Activated T-cell treated with anti-CD3 and anti-CD28 coated beads for 24 hours (primary cell): ENCODE data around the gene ARHGAP36.

ENCODE experiments used
- DNase-seq: peaks from one replicate; pipeline ENCODE4 v3.0.0-alpha.2; 2020; ENCODE audit warnings: low read depth

The ARHGAP36 gene

GRCh38 chrX:131058136-131058868, at the start of gene ARHGAP36:
Gene ARHGAP36 (plus strand): TSS chrX:131058346. CDS start chrX:131081666, 23,320 bp downstream.
- DNase-seq = no peak

- DNase-seq = no peak
These were observed 48.0 kb upstream of the ARHGAP36 start for GRCh38 chrX:131010186-131010585.

GRCh38 chrX:131025336-131025735, 32.8 kb upstream of the ARHGAP36 start:
- DNase-seq = no peak

- no peak for DNase-seq
These were observed 25.6 kb upstream of the ARHGAP36 start for GRCh38 chrX:131032354-131033230.

- DNase-seq = no peak
These were observed 24.1 kb upstream of the ARHGAP36 start for GRCh38 chrX:131034063-131034462.

- DNase-seq = no peak
These were observed 17.4 kb upstream of the ARHGAP36 start for GRCh38 chrX:131040781-131041180.

- DNase-seq = no peak
These were observed 16.5 kb upstream of the ARHGAP36 start for GRCh38 chrX:131041667-131042066.

- DNase-seq = no peak
These were observed 12.4 kb upstream of the ARHGAP36 start for GRCh38 chrX:131045726-131046125.

- no peak for DNase-seq
These were observed 11.6 kb upstream of the ARHGAP36 start for GRCh38 chrX:131046596-131046995.

- DNase-seq = no peak
These were observed 11.0 kb upstream of the ARHGAP36 start for GRCh38 chrX:131047180-131047579.

GRCh38 chrX:131053076-131053475, 5.1 kb upstream of the ARHGAP36 start:
- DNase-seq = no peak

GRCh38 chrX:131054906-131055305, 3.2 kb upstream of the ARHGAP36 start:
- no peak for DNase-seq

- DNase-seq = no peak
These were observed 440 bp upstream of the ARHGAP36 start for GRCh38 chrX:131057706-131058105.

- no peak for DNase-seq
These were observed 1.1 kb downstream of the ARHGAP36 start for GRCh38 chrX:131059246-131059645.

GRCh38 chrX:131060147-131060546, 2.0 kb downstream of the ARHGAP36 start:
- DNase-seq = no peak

GRCh38 chrX:131061306-131061705, 3.2 kb downstream of the ARHGAP36 start:
- no peak for DNase-seq

- no peak for DNase-seq
These were observed 5.5 kb downstream of the ARHGAP36 start for GRCh38 chrX:131063613-131064012.

GRCh38 chrX:131066237-131066636, 8.1 kb downstream of the ARHGAP36 start:
- DNase-seq = no peak

- DNase-seq = no peak
These were observed 9.1 kb downstream of the ARHGAP36 start for GRCh38 chrX:131067216-131067615.

- no peak for DNase-seq
These were observed 9.9 kb downstream of the ARHGAP36 start for GRCh38 chrX:131067846-131068745.

- DNase-seq = no peak
These were observed 11.0 kb downstream of the ARHGAP36 start for GRCh38 chrX:131068945-131069719.
